Measurements from ENCODE around the gene ARHGAP22. TPM values are rescaled to one million over a fixed set of nuclear protein-coding genes. Genes with fewer than 3 reads are reported as not detected.

ARHGAP22 gene
- total RNA-seq, 1 experiment from 2014 or later = 2.1 TPM

Other genes with a start within 250 kb of the ARHGAP22 start
- gene WDFY4, start 79.8 kb upstream of the ARHGAP22 start, total RNA-seq (2014; rRNA removed; shearing (Covaris generic)) = not detected in 2 replicates

All from H4 (cell line).